ENCODE measurements around the gene RNF214. TPM values are rescaled to one million over a fixed set of nuclear protein-coding genes. Genes with fewer than 3 reads are reported as not detected.

Gene RNF214
- total and polyA plus RNA-seq, 2 of the 13 experiments (the other 11 are each of a cell fraction or from before 2014, with no cell fraction given), result 10.7 to 12.6 TPM

DNA sequence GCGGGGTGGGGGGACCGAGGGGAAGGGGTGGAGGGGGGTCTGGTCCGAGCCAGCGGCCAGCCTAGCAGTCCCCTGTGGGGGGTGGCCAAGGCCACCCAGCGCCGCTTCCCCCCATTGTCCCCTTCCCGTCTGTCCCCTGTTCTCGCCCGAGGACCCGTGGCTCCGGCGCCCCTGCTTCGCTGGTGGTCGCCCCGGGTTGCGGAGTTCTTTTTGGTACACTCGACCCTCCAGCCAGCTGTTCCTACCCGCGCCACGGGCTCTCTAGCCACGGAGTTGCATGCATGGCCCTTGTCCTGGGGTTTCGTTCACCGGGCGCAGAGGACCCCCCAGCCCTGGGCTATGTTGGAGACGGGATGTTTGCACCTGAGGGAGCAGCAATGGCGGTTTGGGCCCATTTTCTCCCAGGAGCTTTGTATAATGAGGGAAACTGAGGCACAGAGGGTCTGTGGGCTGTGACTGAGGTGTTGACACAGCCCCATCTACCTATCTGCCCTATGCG lies 489 bp downstream of the RNF214 start (continued):
- TF ChIP-seq, protein P1, sequence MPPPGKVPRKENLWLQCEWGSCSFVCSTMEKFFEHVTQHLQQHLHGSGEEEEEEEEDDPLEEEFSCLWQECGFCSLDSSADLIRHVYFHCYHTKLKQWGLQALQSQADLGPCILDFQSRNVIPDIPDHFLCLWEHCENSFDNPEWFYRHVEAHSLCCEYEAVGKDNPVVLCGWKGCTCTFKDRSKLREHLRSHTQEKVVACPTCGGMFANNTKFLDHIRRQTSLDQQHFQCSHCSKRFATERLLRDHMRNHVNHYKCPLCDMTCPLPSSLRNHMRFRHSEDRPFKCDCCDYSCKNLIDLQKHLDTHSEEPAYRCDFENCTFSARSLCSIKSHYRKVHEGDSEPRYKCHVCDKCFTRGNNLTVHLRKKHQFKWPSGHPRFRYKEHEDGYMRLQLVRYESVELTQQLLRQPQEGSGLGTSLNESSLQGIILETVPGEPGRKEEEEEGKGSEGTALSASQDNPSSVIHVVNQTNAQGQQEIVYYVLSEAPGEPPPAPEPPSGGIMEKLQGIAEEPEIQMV (CRISPR knock-in tag; IDR thresholded peaks at IDR 0.05; ENCODE audit: low read depth), result no peak
- TF ChIP-seq MXI1 (IDR thresholded peaks at IDR 0.05; ENCODE audit: borderline replicate concordance, low read depth, low read length), result no peak
- no peak for TF ChIP-seq UBTF (CRISPR knock-in tag; IDR thresholded peaks at IDR 0.05)
- TF ChIP-seq LCORL (IDR thresholded peaks at IDR 0.05), result no peak
- no peak for TF ChIP-seq LCORL (CRISPR knock-in tag; IDR thresholded peaks at IDR 0.05)
- no peak for TF ChIP-seq ZFYVE20 (CRISPR knock-in tag; IDR thresholded peaks at IDR 0.05; ENCODE audit: borderline replicate concordance, low read depth)
- no peak for TF ChIP-seq ZNF484 (CRISPR knock-in tag; IDR thresholded peaks at IDR 0.05; ENCODE audit: borderline replicate concordance, low read depth)
- no peak for TF ChIP-seq ZNF446 (CRISPR knock-in tag; IDR thresholded peaks at IDR 0.05)
- TF ChIP-seq SP1 (IDR thresholded peaks at IDR 0.05), result no peak
- no peak for TF ChIP-seq SP1 (CRISPR knock-in tag; IDR thresholded peaks at IDR 0.05)
- no peak for TF ChIP-seq NFIB (CRISPR knock-in tag; IDR thresholded peaks at IDR 0.05; ENCODE audit: borderline replicate concordance)
- no peak for TF ChIP-seq SMAD9 (CRISPR knock-in tag; IDR thresholded peaks at IDR 0.05)
- peak; percentile 68 for TF ChIP-seq HNRNPK (IDR thresholded peaks at IDR 0.05; ENCODE audit: low read depth, low read length, poor library complexity, severe bottlenecking)
- no peak for TF ChIP-seq FOSL1 (CRISPR knock-in tag; IDR thresholded peaks at IDR 0.05; ENCODE audit: borderline replicate concordance)
- TF ChIP-seq RARA (CRISPR knock-in tag; IDR thresholded peaks at IDR 0.05), result no peak
- 0 out of 2 replicates have a peak, but pooled peaks have one; percentile 4 for TF ChIP-seq YEATS4 (CRISPR knock-in tag; IDR thresholded peaks at IDR 0.05; ENCODE audit: borderline replicate concordance)
- TF ChIP-seq MEIS2 (CRISPR knock-in tag; IDR thresholded peaks at IDR 0.05), result no peak
- no peak for TF ChIP-seq GPBP1L1 (CRISPR knock-in tag; IDR thresholded peaks at IDR 0.05)
- TF ChIP-seq MTF2 (CRISPR knock-in tag; IDR thresholded peaks at IDR 0.05; ENCODE audit: borderline replicate concordance), result no peak
- TF ChIP-seq ZBTB44 (CRISPR knock-in tag; IDR thresholded peaks at IDR 0.05), result no peak
- no peak for TF ChIP-seq ZFP36L1 (CRISPR knock-in tag; IDR thresholded peaks at IDR 0.05)
- no peak for TF ChIP-seq ZBTB7A (CRISPR knock-in tag; IDR thresholded peaks at IDR 0.05)
- peak; percentile 29; the same call in 1 of the 2 replicates for TF ChIP-seq TBX2 (CRISPR knock-in tag; IDR thresholded peaks at IDR 0.05; ENCODE audit: borderline replicate concordance)
- TF ChIP-seq PHF8 (CRISPR knock-in tag; IDR thresholded peaks at IDR 0.05), result peak; percentile 18; the same call in 1 of the 2 replicates
- peak; percentile 52 for TF ChIP-seq RBFOX2 (IDR thresholded peaks at IDR 0.05; ENCODE audit: low read depth, low read length)
- 0 out of 2 replicates have a peak, but pooled peaks have one; percentile 31 for TF ChIP-seq ZNF788 (CRISPR knock-in tag; IDR thresholded peaks at IDR 0.05; ENCODE audit: borderline replicate concordance)

Data from HepG2 (cell line).